K562 (cell line): Measurements from ENCODE around the gene IRF2. TPM values are rescaled to one million over a fixed set of nuclear protein-coding genes. Genes with fewer than 3 reads are reported as not detected.

Source experiments
- ATAC-seq: fragments of 200-7000 bp; cut with Tn5 transposase; 3 replicates; pipeline ENCODE4 v1.9.1; 2020; ENCODE audit warnings: moderate library complexity
- BruUV-seq: library from RNA; stranded (reverse); fragments of 400-500 nt; replicated peaks from 2 replicates; lab custom pipeline; 2021; lab: Mats Ljungman, UMichigan
- CTCF ChIA-PET: fragments of 300-600 bp; formaldehyde crosslinking; extraction: SDS; loops from one replicate; lab custom pipeline; 2021; ENCODE audit warnings: low intra/inter-chr PET ratio; lab: Yijun Ruan, JAX
- POLR2A ChIA-PET: fragments of 300-600, 350-650 bp; sonication (Branson Sonifier 250); formaldehyde crosslinking; extraction: SDS; loops from one replicate; lab custom pipeline; 2021; ENCODE audit warnings: antibody characterized with exemption, inconsistent platforms; lab: Yijun Ruan, JAX
- DNase-seq, 4 experiments: peaks; one replicate each; pipeline versions ENCODE4 v3.0.0 to v3.0.0-alpha.2; 2011 to 2018; ENCODE audit warnings: low spot score in 3 of 4, mixed read lengths in 3 of 4; ENCODE audit errors: extremely low read depth in 1 of 4
- FAIRE-seq: peaks from 2 replicates; lab custom pipeline; 2011; peaks lifted over from hg19 to GRCh38; lab: Jason Lieb, UNC
- H2AFZ ChIP-seq: 2 replicates; pipeline ENCODE4 v1.6.0; 2011; ENCODE audit warnings: low read depth, low read length, control low read depth, inconsistent platforms
- H3K27ac ChIP-seq: fragments of 200-600 bp; 3 replicates; pipeline ENCODE4 v1.8.0; 2011; ENCODE audit warnings: low read depth, mild to moderate bottlenecking, control low read depth, inconsistent platforms, low read length, moderate library complexity, mixed read lengths; ENCODE audit errors: extremely low read depth
- H3K27me3 ChIP-seq, 2 experiments: fragments of 300-600 bp in 1 of 2; 2 replicates in 1 of 2; 3 replicates in 1 of 2; pipeline versions ENCODE4 v1.6.0 to v1.8.0; 2011; ENCODE audit warnings: inconsistent platforms in 2 of 2, low read length in 2 of 2, mild to moderate bottlenecking in 1 of 2, mixed read lengths in 1 of 2, moderate library complexity in 1 of 2; ENCODE audit not compliant: control insufficient read depth in 2 of 2, insufficient read depth in 2 of 2
- H3K36me3 ChIP-seq: fragments of 300-600 bp; 3 replicates; pipeline ENCODE4 v1.8.0; 2011; ENCODE audit warnings: mild to moderate bottlenecking, low read length, inconsistent platforms; ENCODE audit not compliant: control insufficient read depth, insufficient read depth
- H3K4me1 ChIP-seq, 2 experiments: fragments of 200-600 bp in 1 of 2; replicated peaks in 1 of 2; 2 replicates in 1 of 2; 3 replicates in 1 of 2; pipeline versions ENCODE4 v1.5.1 to v1.8.0; 2011; ENCODE audit warnings: inconsistent platforms in 2 of 2, low read length in 2 of 2, mild to moderate bottlenecking in 1 of 2, mixed read lengths in 1 of 2, moderate library complexity in 1 of 2; ENCODE audit not compliant: control insufficient read depth in 2 of 2, insufficient read depth in 2 of 2
- H3K4me2 ChIP-seq: 2 replicates; pipeline ENCODE4 v1.6.1; 2011; ENCODE audit warnings: low read length, control low read depth, inconsistent platforms, mixed read lengths; ENCODE audit not compliant: insufficient read depth
- H3K4me3 ChIP-seq: fragments of 200-600 bp; sonication (generic), shearing (Covaris generic); 2 replicates; pipeline ENCODE4 v1.5.1; 2016; ENCODE audit warnings: control low read depth, inconsistent platforms
- H3K79me2 ChIP-seq: fragments of 200-600 bp; 3 replicates; pipeline ENCODE4 v1.8.0; 2011; ENCODE audit warnings: low read length, inconsistent platforms; ENCODE audit not compliant: control insufficient read depth, insufficient read depth
- H3K9ac ChIP-seq, 2 experiments: 2 replicates each; pipeline versions ENCODE4 v1.6.0 to v1.6.1; 2011; ENCODE audit warnings: low read depth in 2 of 2, low read length in 2 of 2, control low read depth in 1 of 2, inconsistent platforms in 1 of 2, mild to moderate bottlenecking in 1 of 2, mixed read lengths in 1 of 2; ENCODE audit not compliant: insufficient read depth in 1 of 2
- H3K9me1 ChIP-seq: one replicate; pipeline ENCODE4 v1.6.0; 2011; ENCODE audit warnings: inconsistent platforms, mild to moderate bottlenecking, low read length, moderate library complexity; ENCODE audit not compliant: control insufficient read depth, insufficient read depth
- H3K9me3 ChIP-seq: replicated peaks from 2 replicates; pipeline ENCODE4 v1.5.1; 2011; ENCODE audit warnings: low read depth, low read length, inconsistent platforms; ENCODE audit not compliant: control insufficient read depth, insufficient read depth
- H4K20me1 ChIP-seq: replicated peaks from 2 replicates; pipeline ENCODE4 v1.6.1; 2011; ENCODE audit warnings: low read length, inconsistent platforms, mixed read lengths; ENCODE audit not compliant: control insufficient read depth, insufficient read depth
- ASH1L ChIP-seq: fragments of 450-650 bp; IDR thresholded peaks from 2 replicates; pipeline ENCODE4 v1.6.1; 2018; ENCODE audit warnings: borderline replicate concordance, mild to moderate bottlenecking, low read depth; ENCODE audit not compliant: partially characterized antibody
- ATF1 ChIP-seq, 2 experiments: fragments of 450-650 bp in 1 of 2; IDR thresholded peaks; 2 replicates each; pipeline ENCODE4 v1.6.1; 2016; ENCODE audit warnings: missing compliant biosample characterization in 1 of 2, missing genetic modification characterization in 1 of 2
- DPF2 ChIP-seq: fragments of 450-650 bp; IDR thresholded peaks from 2 replicates; pipeline ENCODE4 v1.6.1; 2016
- NCOR1 ChIP-seq: fragments of 450-650 bp; IDR thresholded peaks from 2 replicates; pipeline ENCODE4 v1.6.1; 2016; ENCODE audit warnings: mild to moderate bottlenecking, moderate library complexity
- NONO ChIP-seq, 2 experiments: fragments of 200-400 bp in 1 of 2; fragments of 450-650 bp in 1 of 2; formaldehyde crosslinking in 1 of 2; IDR thresholded peaks; 2 replicates each; pipeline ENCODE4 v1.6.1; 2017; ENCODE audit warnings: low read depth in 2 of 2, mild to moderate bottlenecking in 2 of 2, moderate library complexity in 2 of 2, low read length in 1 of 2
- RBM15 ChIP-seq: fragments of 200-400 bp; formaldehyde crosslinking; IDR thresholded peaks from 2 replicates; pipeline ENCODE4 v1.6.1; 2018; ENCODE audit warnings: mild to moderate bottlenecking, low read length, moderate library complexity; ENCODE audit not compliant: insufficient read depth
- SIX5 ChIP-seq, 2 experiments: IDR thresholded peaks; 2 replicates each; pipeline ENCODE4 v1.6.1; 2011; ENCODE audit warnings: low read length in 2 of 2, borderline replicate concordance in 1 of 2, low read depth in 1 of 2, mild to moderate bottlenecking in 1 of 2, moderate library complexity in 1 of 2; ENCODE audit not compliant: insufficient read depth in 1 of 2
- TAF9B ChIP-seq: fragments of 450-650 bp; IDR thresholded peaks from 2 replicates; pipeline ENCODE4 v1.6.1; 2018; ENCODE audit warnings: mild to moderate bottlenecking; ENCODE audit not compliant: partially characterized antibody
- ZBTB17 ChIP-seq: fragments of 450-650 bp; formaldehyde crosslinking; IDR thresholded peaks from 2 replicates; pipeline ENCODE4 v1.4.0; 2020; ENCODE audit warnings: mild to moderate bottlenecking
- ZEB2 ChIP-seq: fragments of 450-650 bp; IDR thresholded peaks from 2 replicates; pipeline ENCODE4 v1.6.1; 2016
- ZNF79 ChIP-seq: fragments of 250-450 bp; sonication (Bioruptor Pico); IDR thresholded peaks from 2 replicates; pipeline ENCODE4 v1.4.0; 2020; ENCODE audit warnings: low read depth, mild to moderate bottlenecking, moderate library complexity
- WGBS: fragments of 100-300 bp; shearing (Covaris generic); methylation state at CpG from one replicate; pipeline ENCODE4 v1.1.6; 2016; ENCODE audit warnings: low coverage, mixed read lengths; ENCODE audit not compliant: insufficient coverage; ENCODE audit errors: missing lambda C conversion rate; 5-methylcytosine and 5-hydroxymethylcytosine counted together
- in situ Hi-C: fragments of 300-500 bp; cut with MboI; formaldehyde crosslinking; loops from 4 replicates; pipeline ENCODE4 v1.15.0; 2018; ENCODE audit warnings: inconsistent platforms, mixed read lengths
- intact Hi-C: fragments of 100-400 bp; cut with micrococcal nuclease; formaldehyde crosslinking; loops from 2 replicates; pipeline ENCODE4 v1.14.2; 2022
- polyA plus RNA-seq, 8 experiments: library from polyadenylated mRNA; depleted of rRNA in 4 of 8; stranded (reverse) in 5 of 8; unstranded in 3 of 8; fragments of >200 nt; fragmentation: Nextera tagmentation in 2 of 8; fragmentation: Illumina TruSeq in 1 of 8; extraction: Ambion mirVana in 2 of 8; extraction: Trizol in 1 of 8; gene quantifications; 2 replicates each; pipeline versions ENCODE4 v1.2.1 to v1.2.3, GENCODE V29; 2011 to 2014; ENCODE audit warnings: inconsistent platforms in 1 of 8, missing spikeins in 1 of 8
- total RNA-seq, 7 experiments: library from RNA; depleted of rRNA in 6 of 7; stranded (reverse); fragments of >200 nt in 6 of 7; fragmentation: Illumina TruSeq in 2 of 7; extraction: Trizol in 2 of 7; gene quantifications; 2 replicates each; pipeline versions ENCODE4 v1.2.1 to v1.2.3, GENCODE V29; 2011 to 2021; ENCODE audit warnings: low replicate concordance in 1 of 7
- TF ChIP-seq, protein P1 (sequence below): sonication (generic); formaldehyde crosslinking; IDR thresholded peaks from 2 replicates; pipeline ENCODE4 v1.8.0; 2022; ENCODE audit warnings: mild to moderate bottlenecking, missing genetic modification reagents, borderline replicate concordance

IRF2 gene
- total and polyA plus RNA-seq, 9 of the 15 experiments (the other 6 are each of a cell fraction or from before 2014, with no cell fraction given): 7.1 to 17.1 (median 11.3) TPM

GRCh38 chr4:184500748-184501589, 26.6 kb upstream of the IRF2 start:
- no peaks in the 10 kb centered on the region for H3K27me3 ChIP-seq
- no peak overlapping the region for H3K27ac ChIP-seq
- H2AFZ ChIP-seq: no peak overlapping the region
- WGBS: 51% methylated on average over 4 of the region's 4 CpGs
- no peaks in the 10 kb centered on the region for H3K79me2 ChIP-seq
- no peak for FAIRE-seq
- intact Hi-C loops: no loop called here
- H4K20me1 ChIP-seq: no peaks in the 10 kb centered on the region
- ChIA-PET CTCF (no interaction called here), POLR2A (no interaction called here)
- no peak for DNase-seq
- no peak overlapping the region for H3K9ac ChIP-seq
- no peaks in the 10 kb centered on the region for H3K9me1 ChIP-seq
- no peaks in the 10 kb centered on the region for H3K9me3 ChIP-seq
- H3K4me3 ChIP-seq: no peak overlapping the region
- no peak for TF ChIP-seq NONO (IDR thresholded peaks at IDR 0.05; ENCODE audit: low read depth in 2 of 2, low read length in 1 of 2)
- TF ChIP-seq ASH1L: no peak
- TF ChIP-seq NCOR1: no peak
- in situ Hi-C loops: no loop called here
- no peak for ATAC-seq
- no peak overlapping the region for H3K4me2 ChIP-seq
- no TSS peak for BruUV-seq
- no peaks in the 10 kb centered on the region for H3K36me3 ChIP-seq
- peaks cover 0 to 9% of the 10 kb centered on the region in 2 experiments; a peak in 1 of 5 replicates for H3K4me1 ChIP-seq

- Histone ChIP-seq H4K20me1 (no peaks in the 10 kb centered on the region), H3K9me3 (no peaks in the 10 kb centered on the region), H3K4me1 (peaks cover 0 to 9% of the 10 kb centered on the region in 2 experiments; a peak in 1 of 5 replicates), H3K27ac (no peak overlapping the region), H3K4me2 (no peak overlapping the region), H3K9me1 (no peaks in the 10 kb centered on the region), H3K36me3 (no peaks in the 10 kb centered on the region), H2AFZ (no peak overlapping the region), H3K79me2 (no peaks in the 10 kb centered on the region), H3K4me3 (no peak overlapping the region), H3K9ac (no peak overlapping the region), H3K27me3 (no peaks in the 10 kb centered on the region)
- in situ Hi-C loops (no loop called here), intact Hi-C loops (no loop called here)
- FAIRE-seq: no peak
- CTCF ChIA-PET: no interaction called here
- no TSS peak for BruUV-seq
- POLR2A ChIA-PET: interaction anchor here (0.5 kb wide), 1 partner anchor 24 kb away, joined by 3 read pairs; no protein-coding TSS in a partner anchor
- no peak for DNase-seq
- ATAC-seq: no peak
- TF ChIP-seq TAF9B (no peak), ZBTB17 (no peak), ZEB2 (no peak), ATF1 (CRISPR knock-in tag; IDR thresholded peaks at IDR 0.05) (no peak), ATF1 (tag; IDR thresholded peaks at IDR 0.05) (no peak), SIX5 (IDR thresholded peaks at IDR 0.05; ENCODE audit: borderline replicate concordance in 1 of 2, insufficient read depth in 1 of 2, low read depth in 1 of 2, low read length in 2 of 2) (no peak), ZNF79 (CRISPR knock-in tag) (no peak), DPF2 (no peak), RBM15 (no peak)
- TF ChIP-seq, protein P1, sequence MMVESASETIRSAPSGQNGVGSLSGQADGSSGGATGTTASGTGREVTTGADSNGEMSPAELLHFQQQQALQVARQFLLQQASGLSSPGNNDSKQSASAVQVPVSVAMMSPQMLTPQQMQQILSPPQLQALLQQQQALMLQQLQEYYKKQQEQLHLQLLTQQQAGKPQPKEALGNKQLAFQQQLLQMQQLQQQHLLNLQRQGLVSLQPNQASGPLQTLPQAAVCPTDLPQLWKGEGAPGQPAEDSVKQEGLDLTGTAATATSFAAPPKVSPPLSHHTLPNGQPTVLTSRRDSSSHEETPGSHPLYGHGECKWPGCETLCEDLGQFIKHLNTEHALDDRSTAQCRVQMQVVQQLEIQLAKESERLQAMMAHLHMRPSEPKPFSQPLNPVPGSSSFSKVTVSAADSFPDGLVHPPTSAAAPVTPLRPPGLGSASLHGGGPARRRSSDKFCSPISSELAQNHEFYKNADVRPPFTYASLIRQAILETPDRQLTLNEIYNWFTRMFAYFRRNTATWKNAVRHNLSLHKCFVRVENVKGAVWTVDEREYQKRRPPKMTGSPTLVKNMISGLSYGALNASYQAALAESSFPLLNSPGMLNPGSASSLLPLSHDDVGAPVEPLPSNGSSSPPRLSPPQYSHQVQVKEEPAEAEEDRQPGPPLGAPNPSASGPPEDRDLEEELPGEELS (CRISPR knock-in tag): no peak
Observed at GRCh38 chr4:184499996-184500395, 25.6 kb upstream of the IRF2 start.
